Body of pancreas (tissue), 4 donors: ENCODE results near the gene PHLDA2.

Source experiments
- POLR2A ChIP-seq, 3 donors: fragments of 450-650 bp; IDR thresholded peaks; one replicate each; pipeline ENCODE4 v1.6.1; 2016; ENCODE audit warnings: antibody characterized with exemption in 3 of 3, mild to moderate bottlenecking in 2 of 3
- TF ChIP-seq, protein P1 (sequence below), 7 experiments: fragments of 450-650 bp in 4 of 7; fragments of 200-600 bp in 3 of 7; sonication (generic) in 3 of 7; IDR thresholded peaks; one replicate each; pipeline ENCODE4 v1.5.1; 2016 to 2019; ENCODE audit warnings: antibody characterized with exemption in 7 of 7

DNA sequence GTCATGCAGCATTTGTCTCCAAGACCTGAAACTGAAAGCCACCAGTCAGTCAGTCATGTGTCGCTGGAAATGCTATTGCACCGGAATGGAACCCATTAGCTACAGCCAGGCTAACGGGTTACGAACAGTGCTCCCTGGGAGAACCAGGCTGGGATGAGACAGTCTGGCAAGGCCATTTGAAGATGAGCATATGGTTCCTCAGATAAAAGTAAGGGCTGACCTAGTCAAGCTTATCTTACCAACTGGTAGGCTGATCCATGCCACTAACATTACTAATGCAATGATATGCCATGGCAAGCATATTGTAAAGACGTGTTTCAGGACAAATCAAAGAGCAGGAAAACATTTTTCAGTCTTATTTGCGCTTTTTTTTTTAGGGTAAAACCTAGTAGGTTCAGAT lies 34.5 kb upstream of the PHLDA2 start:
- TF ChIP-seq, protein P1, sequence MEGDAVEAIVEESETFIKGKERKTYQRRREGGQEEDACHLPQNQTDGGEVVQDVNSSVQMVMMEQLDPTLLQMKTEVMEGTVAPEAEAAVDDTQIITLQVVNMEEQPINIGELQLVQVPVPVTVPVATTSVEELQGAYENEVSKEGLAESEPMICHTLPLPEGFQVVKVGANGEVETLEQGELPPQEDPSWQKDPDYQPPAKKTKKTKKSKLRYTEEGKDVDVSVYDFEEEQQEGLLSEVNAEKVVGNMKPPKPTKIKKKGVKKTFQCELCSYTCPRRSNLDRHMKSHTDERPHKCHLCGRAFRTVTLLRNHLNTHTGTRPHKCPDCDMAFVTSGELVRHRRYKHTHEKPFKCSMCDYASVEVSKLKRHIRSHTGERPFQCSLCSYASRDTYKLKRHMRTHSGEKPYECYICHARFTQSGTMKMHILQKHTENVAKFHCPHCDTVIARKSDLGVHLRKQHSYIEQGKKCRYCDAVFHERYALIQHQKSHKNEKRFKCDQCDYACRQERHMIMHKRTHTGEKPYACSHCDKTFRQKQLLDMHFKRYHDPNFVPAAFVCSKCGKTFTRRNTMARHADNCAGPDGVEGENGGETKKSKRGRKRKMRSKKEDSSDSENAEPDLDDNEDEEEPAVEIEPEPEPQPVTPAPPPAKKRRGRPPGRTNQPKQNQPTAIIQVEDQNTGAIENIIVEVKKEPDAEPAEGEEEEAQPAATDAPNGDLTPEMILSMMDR (IDR thresholded peaks at IDR 0.05): no peak
- no peak for TF ChIP-seq POLR2A (IDR thresholded peaks at IDR 0.05)
